HEK293 (cell line): ENCODE results near the gene RNU1-3.
"Not testable (repeated sequence)": the region's sequence is repeated elsewhere in the genome, so short reads cannot be mapped to it uniquely, and the experiment has no call there.

Experiments used
- CTCF ChIA-PET: fragments of 350-600 bp; formaldehyde crosslinking; extraction: SDS; loops from one replicate; lab custom pipeline; 2021; ENCODE audit warnings: antibody characterized with exemption; lab: Yijun Ruan, JAX
- POLR2A ChIA-PET: fragments of 300-600 bp; formaldehyde crosslinking; extraction: SDS; loops from one replicate; lab custom pipeline; 2020; ENCODE audit warnings: antibody characterized with exemption, inconsistent platforms; lab: Yijun Ruan, JAX
- H3K27ac ChIP-seq: fragments of 200-500 bp; sonication (Bioruptor generic); 2 replicates; pipeline ENCODE4 v1.5.1; 2014; ENCODE audit warnings: low read depth, low read length, control low read depth, inconsistent platforms; ENCODE audit errors: extremely low read depth
- H3K36me3 ChIP-seq, 2 experiments: fragments of 200-500 bp in 1 of 2; sonication (Bioruptor generic) in 1 of 2; 1 replicate in 1 of 2; 2 replicates in 1 of 2; pipeline ENCODE4 v1.5.1; 2014 to 2017; ENCODE audit warnings: inconsistent platforms in 2 of 2, low read length in 2 of 2; ENCODE audit not compliant: control insufficient read depth in 2 of 2, insufficient read depth in 1 of 2
- H3K4me1 ChIP-seq: fragments of 200-500 bp; sonication (Bioruptor generic); 2 replicates; pipeline ENCODE4 v1.5.1; 2014; ENCODE audit warnings: mild to moderate bottlenecking, low read length, inconsistent platforms; ENCODE audit not compliant: control insufficient read depth, insufficient read depth
- H3K4me3 ChIP-seq: 2 replicates; pipeline ENCODE4 v1.5.1; 2011; ENCODE audit warnings: low read depth, mild to moderate bottlenecking, control low read depth, low read length, moderate library complexity
- H3K9me3 ChIP-seq: fragments of 200-500 bp; sonication (Bioruptor generic); 2 replicates; pipeline ENCODE4 v1.5.1; 2014; ENCODE audit warnings: low read depth, low read length, inconsistent platforms; ENCODE audit not compliant: control insufficient read depth, insufficient read depth
- GLIS2 ChIP-seq: fragments of 450-650 bp; formaldehyde crosslinking; IDR thresholded peaks from 2 replicates; pipeline ENCODE4 v1.5.1; 2016; ENCODE audit warnings: missing biosample characterization, missing genetic modification characterization
- KLF8 ChIP-seq: fragments of 450-650 bp; formaldehyde crosslinking; IDR thresholded peaks from 2 replicates; pipeline ENCODE4 v1.5.1; 2016; ENCODE audit warnings: missing biosample characterization, missing genetic modification characterization
- ZBTB48 ChIP-seq: fragments of 450-650 bp; formaldehyde crosslinking; IDR thresholded peaks from 2 replicates; pipeline ENCODE4 v1.5.1; 2016; ENCODE audit warnings: missing biosample characterization, missing genetic modification characterization
- ZBTB8A ChIP-seq: fragments of 450-650 bp; formaldehyde crosslinking; IDR thresholded peaks from 2 replicates; pipeline ENCODE4 v1.5.1; 2016; ENCODE audit warnings: missing biosample characterization, missing genetic modification characterization
- ZFP37 ChIP-seq: fragments of 450-650 bp; formaldehyde crosslinking; IDR thresholded peaks from 2 replicates; pipeline ENCODE4 v1.5.1; 2016; ENCODE audit warnings: missing biosample characterization, missing genetic modification characterization
- ZIC2 ChIP-seq: fragments of 450-650 bp; formaldehyde crosslinking; IDR thresholded peaks from 2 replicates; pipeline ENCODE4 v1.5.1; 2016; ENCODE audit warnings: missing biosample characterization, missing genetic modification characterization
- ZNF24 ChIP-seq: fragments of 450-650 bp; formaldehyde crosslinking; IDR thresholded peaks from 2 replicates; pipeline ENCODE4 v1.5.1; 2016; ENCODE audit warnings: missing biosample characterization, missing genetic modification characterization
- ZNF324 ChIP-seq: fragments of 450-650 bp; formaldehyde crosslinking; IDR thresholded peaks from 2 replicates; pipeline ENCODE4 v1.5.1; 2016; ENCODE audit warnings: missing biosample characterization, missing genetic modification characterization
- TF ChIP-seq, protein P1 (sequence below): fragments of 450-650 bp; formaldehyde crosslinking; IDR thresholded peaks from 2 replicates; pipeline ENCODE4 v1.5.1; 2016; ENCODE audit warnings: missing biosample characterization, missing genetic modification characterization
- TF ChIP-seq, protein P2 (sequence below): fragments of 450-650 bp; formaldehyde crosslinking; IDR thresholded peaks from 2 replicates; pipeline ENCODE4 v1.5.1; 2016; ENCODE audit warnings: missing biosample characterization, missing genetic modification characterization
- TF ChIP-seq, protein P3 (sequence below): fragments of 450-650 bp; formaldehyde crosslinking; IDR thresholded peaks from 2 replicates; pipeline ENCODE4 v1.5.1; 2016; ENCODE audit warnings: missing biosample characterization, missing genetic modification characterization

Gene RNU1-3

DNA sequence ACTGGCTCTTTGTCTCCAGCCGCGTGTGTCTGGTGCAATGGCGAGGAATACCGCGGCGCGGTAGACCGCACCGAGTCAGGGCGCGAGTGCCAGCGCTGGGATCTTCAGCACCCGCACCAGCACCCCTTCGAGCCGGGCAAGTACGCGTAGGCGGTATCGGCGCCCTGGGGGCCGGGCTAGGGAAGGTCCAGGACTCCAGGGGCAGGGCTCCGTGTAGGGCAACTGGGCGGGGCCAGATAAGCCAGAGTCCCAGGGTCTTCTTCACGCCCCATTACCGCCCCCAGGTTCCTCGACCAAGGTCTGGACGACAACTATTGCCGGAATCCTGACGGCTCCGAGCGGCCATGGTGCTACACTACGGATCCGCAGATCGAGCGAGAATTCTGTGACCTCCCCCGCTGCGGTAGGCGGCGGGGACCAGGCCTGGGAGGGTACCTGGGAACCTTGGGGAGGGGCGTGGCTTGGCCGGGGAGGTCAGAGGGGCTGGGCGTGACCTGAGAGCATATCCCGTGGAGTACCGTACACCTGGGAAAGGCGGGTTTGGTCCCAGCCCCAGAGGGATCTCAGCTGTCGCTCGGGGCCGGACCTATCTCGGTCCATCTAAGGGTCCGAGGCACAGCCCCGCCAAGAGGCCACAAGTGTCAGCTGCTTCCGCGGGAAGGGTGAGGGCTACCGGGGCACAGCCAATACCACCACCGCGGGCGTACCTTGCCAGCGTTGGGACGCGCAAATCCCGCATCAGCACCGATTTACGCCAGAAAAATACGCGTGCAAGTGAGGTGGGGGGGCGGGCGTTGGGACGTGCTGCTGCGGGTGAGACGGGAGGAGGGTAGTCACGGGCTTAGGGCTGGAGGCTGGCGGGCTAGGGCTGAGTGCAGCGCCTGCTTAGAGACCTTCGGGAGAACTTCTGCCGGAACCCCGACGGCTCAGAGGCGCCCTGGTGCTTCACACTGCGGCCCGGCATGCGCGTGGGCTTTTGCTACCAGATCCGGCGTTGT, 19.3 kb downstream of the RNU1-3 start:
- H3K9me3 ChIP-seq, CTCF ChIA-PET, H3K4me3 ChIP-seq, POLR2A ChIA-PET, H3K4me1 ChIP-seq, H3K36me3 ChIP-seq, H3K27ac ChIP-seq: not testable (repeated sequence)

DNA sequence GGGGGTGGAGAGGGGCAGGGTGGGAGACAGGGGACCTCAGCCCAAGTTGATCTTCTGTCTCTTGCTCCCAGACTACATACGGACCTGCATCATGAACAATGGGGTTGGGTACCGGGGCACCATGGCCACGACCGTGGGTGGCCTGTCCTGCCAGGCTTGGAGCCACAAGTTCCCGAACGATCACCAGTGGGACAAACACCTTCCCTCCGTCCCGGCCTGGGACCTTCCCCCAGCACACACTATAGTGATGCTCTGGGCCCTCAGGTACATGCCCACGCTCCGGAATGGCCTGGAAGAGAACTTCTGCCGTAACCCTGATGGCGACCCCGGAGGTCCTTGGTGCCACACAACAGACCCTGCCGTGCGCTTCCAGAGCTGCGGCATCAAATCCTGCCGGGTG, 20.0 kb downstream of the RNU1-3 start:
- H3K36me3 ChIP-seq = peaks cover 0 to 11% of the 10 kb centered on the region in 2 experiments; a peak in 1 of 3 replicates
- H3K9me3 ChIP-seq, POLR2A ChIA-PET, H3K27ac ChIP-seq, H3K4me1 ChIP-seq, H3K4me3 ChIP-seq, CTCF ChIA-PET: not testable (repeated sequence)

DNA sequence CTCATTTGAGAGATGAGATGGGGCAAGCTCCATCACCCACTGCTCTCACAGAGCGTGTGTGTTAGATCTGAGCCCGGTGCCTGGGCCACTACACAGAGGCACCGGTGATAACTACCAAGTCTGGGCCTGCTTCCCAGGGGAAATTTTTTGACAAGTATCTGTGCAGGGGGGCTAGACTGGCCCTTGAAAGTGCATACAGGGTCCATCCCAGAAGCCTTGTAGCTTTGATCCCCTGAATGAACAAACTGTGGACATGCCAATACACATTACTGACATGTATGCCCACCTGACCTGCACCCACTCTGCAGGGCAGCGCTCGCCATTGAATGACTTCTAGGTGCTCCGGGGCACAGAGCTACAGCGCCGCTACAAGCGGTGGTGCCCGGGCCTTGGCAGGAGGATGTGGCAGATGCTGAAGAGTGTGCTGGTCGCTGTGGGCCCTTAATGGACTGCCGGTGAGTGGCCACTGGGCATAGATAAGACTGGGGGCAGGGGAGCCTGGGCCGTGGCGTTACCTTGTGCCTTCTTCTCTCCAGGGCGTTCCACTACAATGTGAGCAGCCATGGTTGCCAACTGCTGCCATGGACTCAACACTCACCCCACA, 20.6 kb downstream of the RNU1-3 start:
- POLR2A ChIA-PET, H3K9me3 ChIP-seq, H3K4me3 ChIP-seq, H3K4me1 ChIP-seq, H3K27ac ChIP-seq: not testable (repeated sequence)
- CTCF ChIA-PET = interaction anchor here (1.6 to 2.4 kb wide), 2 partner anchors 21 to 25 kb away, joined by 5 to 8 read pairs; no protein-coding TSS in a partner anchor
- H3K36me3 ChIP-seq = peaks cover 0 to 11% of the 10 kb centered on the region in 2 experiments; a peak in 1 of 3 replicates

DNA sequence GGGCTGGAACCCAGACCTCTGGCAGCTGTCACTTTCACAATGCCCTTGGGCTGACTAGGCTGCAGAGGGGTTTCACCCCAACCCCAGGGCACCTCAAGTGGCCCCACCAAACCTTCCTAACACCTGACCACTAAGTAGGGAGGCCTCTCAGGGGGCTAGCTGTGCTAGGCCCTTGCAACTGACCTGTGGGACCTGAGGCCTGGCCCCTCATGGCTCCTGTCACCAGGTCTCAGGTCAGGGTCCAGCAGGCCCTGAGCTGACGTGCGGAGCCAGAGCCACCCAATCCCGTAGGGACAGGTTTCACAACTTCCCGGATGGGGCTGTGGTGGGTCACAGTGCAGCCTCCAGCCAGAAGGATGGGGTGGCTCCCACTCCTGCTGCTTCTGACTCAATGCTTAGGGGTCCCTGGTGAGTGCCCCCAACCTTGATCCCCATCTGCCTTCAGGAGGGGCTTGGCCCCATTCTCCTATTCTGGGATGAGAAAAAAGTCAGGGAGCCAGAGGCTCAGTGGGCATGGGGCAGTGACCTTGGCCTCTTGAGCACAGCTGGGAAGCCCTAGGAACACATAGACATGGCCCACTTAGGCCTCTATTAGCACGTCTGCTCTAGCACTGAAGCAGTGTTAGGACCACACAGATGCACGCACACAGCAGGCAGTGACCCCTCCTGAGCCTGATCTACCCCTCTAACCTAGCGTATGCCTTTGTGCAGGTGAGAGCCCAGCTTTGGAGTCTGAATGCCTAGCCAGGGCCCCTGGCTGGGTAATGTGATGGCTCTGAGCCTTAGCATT, 21.3 kb downstream of the RNU1-3 start:
- POLR2A ChIA-PET, H3K9me3 ChIP-seq, H3K4me1 ChIP-seq, H3K4me3 ChIP-seq: not testable (repeated sequence)
- CTCF ChIA-PET = interaction anchor here (1.6 to 2.4 kb wide), 2 partner anchors 20 to 24 kb away, joined by 5 to 8 read pairs; no protein-coding TSS in a partner anchor
- peaks cover 0 to 11% of the 10 kb centered on the region in 2 experiments; a peak in 1 of 3 replicates for H3K36me3 ChIP-seq
- H3K27ac ChIP-seq = peak overlapping the region; percentile 55; the same call in 1 of the 2 replicates
- TF ChIP-seq ZIC2 (tag by site-specific recombination) = 0 out of 2 replicates have a peak, but pooled peaks have one; percentile 7
- TF ChIP-seq, protein P1, sequence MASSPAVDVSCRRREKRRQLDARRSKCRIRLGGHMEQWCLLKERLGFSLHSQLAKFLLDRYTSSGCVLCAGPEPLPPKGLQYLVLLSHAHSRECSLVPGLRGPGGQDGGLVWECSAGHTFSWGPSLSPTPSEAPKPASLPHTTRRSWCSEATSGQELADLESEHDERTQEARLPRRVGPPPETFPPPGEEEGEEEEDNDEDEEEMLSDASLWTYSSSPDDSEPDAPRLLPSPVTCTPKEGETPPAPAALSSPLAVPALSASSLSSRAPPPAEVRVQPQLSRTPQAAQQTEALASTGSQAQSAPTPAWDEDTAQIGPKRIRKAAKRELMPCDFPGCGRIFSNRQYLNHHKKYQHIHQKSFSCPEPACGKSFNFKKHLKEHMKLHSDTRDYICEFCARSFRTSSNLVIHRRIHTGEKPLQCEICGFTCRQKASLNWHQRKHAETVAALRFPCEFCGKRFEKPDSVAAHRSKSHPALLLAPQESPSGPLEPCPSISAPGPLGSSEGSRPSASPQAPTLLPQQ (tag by site-specific recombination) = 0 out of 2 replicates have a peak, but pooled peaks have one; percentile 8
- TF ChIP-seq GLIS2 = 0 out of 2 replicates have a peak, but pooled peaks have one; percentile 27
- 0 out of 2 replicates have a peak, but pooled peaks have one; percentile 11 for TF ChIP-seq ZBTB48 (tag by site-specific recombination)

DNA sequence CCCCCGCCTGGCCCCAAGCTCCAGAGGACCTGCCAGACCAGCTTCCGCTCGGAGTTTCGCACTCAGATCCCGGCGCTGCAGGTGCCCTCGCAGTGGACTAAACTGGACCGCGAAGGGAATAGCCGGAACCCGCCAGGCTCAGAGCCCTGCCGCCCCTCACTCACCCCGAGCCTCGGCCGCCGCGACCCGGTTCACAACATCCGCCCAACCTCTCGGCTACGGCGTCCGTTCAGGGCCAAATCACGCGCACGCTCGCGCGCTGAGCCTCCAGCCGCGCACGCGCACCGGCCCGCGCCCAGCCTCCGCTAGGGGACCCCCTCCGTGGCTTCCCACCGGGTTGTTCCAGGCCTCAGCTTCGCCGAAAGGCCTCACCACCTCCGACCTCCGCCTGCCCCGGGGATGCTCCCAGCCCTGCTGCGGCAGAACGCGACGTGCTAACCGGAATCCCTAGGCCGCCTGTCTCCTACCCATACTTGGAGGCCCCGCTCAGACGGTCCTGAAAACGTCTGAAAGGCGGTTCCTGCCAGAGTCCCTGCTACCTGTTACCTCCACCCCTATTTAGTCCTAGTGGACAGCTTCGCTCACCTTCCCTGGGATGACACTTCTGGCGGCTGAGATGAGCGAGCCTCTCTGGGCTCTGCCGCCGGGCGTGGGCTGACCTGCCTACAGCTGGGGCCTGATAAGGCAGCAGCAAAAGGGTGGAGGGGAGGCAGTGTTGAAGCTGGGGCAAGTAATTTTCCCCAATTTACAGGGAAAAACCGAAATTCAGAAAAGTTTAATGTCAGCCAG, 22.1 kb downstream of the RNU1-3 start:
- CTCF ChIA-PET = interaction anchor here (0.9 to 2.4 kb wide), 3 partner anchors 9 to 24 kb away, joined by 3 to 8 read pairs (median 5); no protein-coding TSS in a partner anchor
- H3K36me3 ChIP-seq = peaks cover 0 to 11% of the 10 kb centered on the region in 2 experiments; a peak in 1 of 3 replicates
- peak overlapping the region; percentile 76 for H3K4me3 ChIP-seq
- H3K27ac ChIP-seq = peak overlapping the region; percentile 55; the same call in 1 of the 2 replicates
- H3K4me1 ChIP-seq, H3K9me3 ChIP-seq: not testable (repeated sequence)
- POLR2A ChIA-PET = interaction anchor here (0.7 to 1.0 kb wide), 3 partner anchors 24 to 203 kb away, joined by 3 to 4 read pairs (median 3); no protein-coding TSS in a partner anchor
- TF ChIP-seq, protein P2, sequence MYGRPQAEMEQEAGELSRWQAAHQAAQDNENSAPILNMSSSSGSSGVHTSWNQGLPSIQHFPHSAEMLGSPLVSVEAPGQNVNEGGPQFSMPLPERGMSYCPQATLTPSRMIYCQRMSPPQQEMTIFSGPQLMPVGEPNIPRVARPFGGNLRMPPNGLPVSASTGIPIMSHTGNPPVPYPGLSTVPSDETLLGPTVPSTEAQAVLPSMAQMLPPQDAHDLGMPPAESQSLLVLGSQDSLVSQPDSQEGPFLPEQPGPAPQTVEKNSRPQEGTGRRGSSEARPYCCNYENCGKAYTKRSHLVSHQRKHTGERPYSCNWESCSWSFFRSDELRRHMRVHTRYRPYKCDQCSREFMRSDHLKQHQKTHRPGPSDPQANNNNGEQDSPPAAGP (tag by site-specific recombination) = peak; percentile 71; the same call in 1 of the 2 replicates
- TF ChIP-seq ZNF24 (tag by site-specific recombination) (0 out of 2 replicates have a peak, but pooled peaks have one; percentile 47), ZBTB8A (tag by site-specific recombination) (peak; percentile 59), KLF8 (tag by site-specific recombination) (peak; percentile 62; the same call in 1 of the 2 replicates), ZNF324 (tag by site-specific recombination) (peak; percentile 64; the same call in 1 of the 2 replicates), ZFP37 (tag by site-specific recombination) (peak; percentile 89)
- TF ChIP-seq, protein P3, sequence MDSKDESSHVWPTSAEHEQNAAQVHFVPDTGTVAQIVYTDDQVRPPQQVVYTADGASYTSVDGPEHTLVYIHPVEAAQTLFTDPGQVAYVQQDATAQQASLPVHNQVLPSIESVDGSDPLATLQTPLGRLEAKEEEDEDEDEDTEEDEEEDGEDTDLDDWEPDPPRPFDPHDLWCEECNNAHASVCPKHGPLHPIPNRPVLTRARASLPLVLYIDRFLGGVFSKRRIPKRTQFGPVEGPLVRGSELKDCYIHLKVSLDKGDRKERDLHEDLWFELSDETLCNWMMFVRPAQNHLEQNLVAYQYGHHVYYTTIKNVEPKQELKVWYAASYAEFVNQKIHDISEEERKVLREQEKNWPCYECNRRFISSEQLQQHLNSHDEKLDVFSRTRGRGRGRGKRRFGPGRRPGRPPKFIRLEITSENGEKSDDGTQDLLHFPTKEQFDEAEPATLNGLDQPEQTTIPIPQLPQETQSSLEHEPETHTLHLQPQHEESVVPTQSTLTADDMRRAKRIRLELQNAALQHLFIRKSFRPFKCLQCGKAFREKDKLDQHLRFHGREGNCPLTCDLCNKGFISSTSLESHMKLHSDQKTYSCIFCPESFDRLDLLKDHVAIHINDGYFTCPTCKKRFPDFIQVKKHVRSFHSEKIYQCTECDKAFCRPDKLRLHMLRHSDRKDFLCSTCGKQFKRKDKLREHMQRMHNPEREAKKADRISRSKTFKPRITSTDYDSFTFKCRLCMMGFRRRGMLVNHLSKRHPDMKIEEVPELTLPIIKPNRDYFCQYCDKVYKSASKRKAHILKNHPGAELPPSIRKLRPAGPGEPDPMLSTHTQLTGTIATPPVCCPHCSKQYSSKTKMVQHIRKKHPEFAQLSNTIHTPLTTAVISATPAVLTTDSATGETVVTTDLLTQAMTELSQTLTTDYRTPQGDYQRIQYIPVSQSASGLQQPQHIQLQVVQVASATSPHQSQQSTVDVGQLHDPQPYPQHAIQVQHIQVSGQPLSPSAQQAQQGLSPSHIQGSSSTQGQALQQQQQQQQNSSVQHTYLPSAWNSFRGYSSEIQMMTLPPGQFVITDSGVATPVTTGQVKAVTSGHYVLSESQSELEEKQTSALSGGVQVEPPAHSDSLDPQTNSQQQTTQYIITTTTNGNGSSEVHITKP (tag by site-specific recombination) = peak; percentile 59
